Stimulated activated CD8-positive, alpha-beta memory T cell treated with anti-CD3 and anti-CD28 coated beads, Interleukin-7, amount 100 ng/mL, for 4 hours (primary cell): ENCODE results near the gene PTPRG.
"Not testable (repeated sequence)": the region's sequence is repeated elsewhere in the genome, so short reads cannot be mapped to it uniquely, and the experiment has no call there.

Experiments used
- DNase-seq, 2 donors: peaks; one replicate each; pipeline ENCODE4 v3.0.0-alpha.2; 2020; ENCODE audit warnings: low read depth in 2 of 2

PTPRG gene

GRCh38 chr3:61684386-61684785 lies 123.0 kb downstream of the PTPRG start:
- DNase-seq, result no peak

DNA sequence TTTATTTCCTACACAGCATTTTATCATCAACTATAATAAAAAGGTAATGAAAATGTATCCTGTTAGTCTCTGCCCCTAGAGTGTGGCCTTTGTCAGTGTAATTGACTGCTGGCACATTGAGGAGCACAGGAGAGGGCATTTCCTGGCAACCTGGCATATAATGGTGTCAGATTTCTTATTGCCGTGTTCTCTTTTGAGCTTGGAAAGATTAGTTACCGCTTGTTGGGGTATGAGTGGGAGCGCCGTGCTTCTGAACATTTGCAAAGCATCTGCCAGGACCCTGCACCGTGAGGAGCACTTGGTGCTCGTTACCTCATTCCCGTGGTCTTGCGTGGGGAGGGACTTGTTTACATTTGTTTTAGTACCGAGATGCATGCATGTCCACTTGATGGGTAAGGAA lies 124.4 kb downstream of the PTPRG start:
- no peak for DNase-seq

- no peak for DNase-seq
These were observed 124.9 kb downstream of the PTPRG start for GRCh38 chr3:61686228-61686648.

DNA sequence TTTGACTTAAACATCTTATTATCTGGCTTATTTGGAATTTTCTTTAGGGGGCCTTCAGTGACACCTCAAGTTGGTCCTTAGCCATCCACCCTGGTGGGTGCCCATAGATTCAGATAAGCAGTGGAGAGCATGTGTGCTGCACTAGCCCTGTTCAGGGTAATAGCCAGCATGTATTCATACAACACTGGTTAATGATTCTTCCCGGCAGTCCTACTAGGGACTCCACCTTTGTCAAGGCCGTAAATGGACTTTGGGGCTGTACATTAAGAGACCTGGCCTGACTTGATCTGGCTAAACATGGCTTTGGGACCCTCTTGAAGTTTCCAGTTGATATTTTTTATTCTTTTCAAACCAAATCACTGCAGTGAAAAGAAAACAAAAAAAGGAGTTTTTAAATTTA lies 125.8 kb downstream of the PTPRG start:
- no peak for DNase-seq

DNA sequence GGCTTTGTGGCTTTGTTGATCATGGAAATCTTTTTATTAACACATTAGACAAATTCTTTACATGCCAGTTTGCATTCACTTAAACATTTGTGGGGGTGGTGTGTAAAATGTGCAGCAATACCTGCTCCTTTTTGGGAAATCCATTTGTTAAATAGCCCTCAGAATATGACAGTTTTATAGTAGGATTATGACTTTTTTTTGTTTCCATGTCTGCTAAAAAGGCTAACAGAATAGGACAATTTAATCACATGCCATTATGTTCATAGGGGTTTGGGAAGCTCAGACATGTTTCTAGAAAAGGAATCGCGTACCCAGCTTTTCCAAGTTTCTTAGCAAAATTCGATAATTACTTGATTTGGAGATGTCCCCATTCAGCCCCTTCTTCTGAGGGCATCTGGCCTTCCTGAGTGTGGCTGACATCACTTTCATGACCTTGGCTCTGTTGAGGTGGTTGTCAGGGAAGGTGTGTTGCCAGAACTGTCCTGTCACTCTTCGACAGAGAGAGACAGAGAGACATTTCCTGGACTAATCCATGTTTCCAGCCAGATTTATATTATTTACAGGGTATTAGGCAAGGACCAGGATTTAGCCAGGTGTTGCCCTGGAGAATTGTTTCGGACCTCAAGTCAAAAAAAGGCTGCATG lies 126.4 kb downstream of the PTPRG start:
- no peak for DNase-seq

DNA sequence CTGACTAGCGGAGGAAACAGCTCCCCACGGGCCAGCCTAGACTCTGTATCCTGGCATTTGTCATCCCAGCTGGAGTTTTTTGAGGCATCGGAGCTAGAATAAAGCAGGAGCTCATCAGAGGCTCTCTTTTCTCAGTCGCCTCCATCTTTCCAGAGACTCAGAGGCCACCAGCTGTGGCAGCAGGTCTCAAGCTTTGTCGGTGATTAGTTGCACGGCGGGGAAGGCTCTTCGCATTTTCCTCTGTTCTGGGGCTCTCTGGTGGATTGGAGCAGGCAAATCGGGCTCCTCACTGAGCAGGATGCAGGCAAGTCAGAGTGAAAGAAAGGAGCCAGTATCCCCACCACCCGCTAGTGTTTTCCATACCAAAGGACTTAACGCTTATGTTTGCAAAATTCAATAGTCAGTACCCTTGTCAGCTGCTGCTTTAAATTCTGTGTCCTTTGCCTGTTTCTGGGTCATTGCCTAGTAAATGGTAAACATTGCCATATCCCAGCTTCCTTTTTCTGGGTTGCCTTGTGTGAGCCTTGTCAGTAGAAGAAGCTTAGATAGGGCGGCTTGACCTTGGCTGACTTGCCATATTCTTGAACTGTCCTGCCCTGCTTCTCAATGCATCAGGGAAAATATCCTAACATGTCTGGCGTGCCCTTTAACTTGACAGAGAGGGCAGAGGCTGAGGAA lies 127.1 kb downstream of the PTPRG start:
- no peak for DNase-seq

DNA sequence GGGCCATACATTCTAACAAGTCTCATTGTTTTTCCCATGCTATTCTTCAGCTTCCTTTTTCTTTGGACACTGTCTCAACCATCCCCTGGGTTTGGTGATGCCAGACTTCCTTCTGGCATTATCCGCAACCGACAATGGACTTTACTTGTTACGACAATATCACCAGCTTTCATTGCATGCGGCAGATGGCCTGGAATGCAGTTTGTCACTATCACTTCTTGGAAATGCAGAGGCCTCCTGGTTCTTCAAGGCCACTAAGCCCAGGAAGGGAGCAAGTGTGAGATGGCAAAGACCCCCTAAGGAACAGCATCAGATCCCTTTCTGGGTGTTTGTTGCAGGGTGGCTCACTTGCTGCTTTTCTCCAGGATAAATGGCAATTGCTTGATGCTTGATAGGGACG lies 128.6 kb downstream of the PTPRG start:
- no peak for DNase-seq

GRCh38 chr3:61691466-61691865 lies 130.1 kb downstream of the PTPRG start:
- no peak for DNase-seq

DNA sequence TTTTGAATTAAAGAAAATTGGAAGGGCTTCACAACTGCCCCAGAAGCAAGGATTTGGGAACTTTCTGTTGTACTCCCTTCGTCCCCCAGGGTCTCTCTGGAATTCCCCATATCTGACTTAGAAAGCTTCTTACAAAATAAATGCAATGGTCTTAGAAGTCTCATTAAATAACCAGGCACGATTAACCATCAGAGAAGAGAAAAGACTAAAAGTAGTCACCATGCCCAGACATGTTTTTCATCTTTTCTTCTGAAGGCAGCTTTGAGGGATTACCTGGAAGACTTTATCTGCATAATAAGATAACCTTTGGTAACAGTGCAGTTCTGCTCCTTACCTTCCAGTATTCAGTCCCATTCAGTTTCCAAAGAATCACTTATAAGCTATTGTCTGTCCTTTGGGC lies 135.9 kb downstream of the PTPRG start:
- DNase-seq, result no peak

GRCh38 chr3:61698278-61699072 lies 137.1 kb downstream of the PTPRG start:
- not testable (repeated sequence) for DNase-seq

DNA sequence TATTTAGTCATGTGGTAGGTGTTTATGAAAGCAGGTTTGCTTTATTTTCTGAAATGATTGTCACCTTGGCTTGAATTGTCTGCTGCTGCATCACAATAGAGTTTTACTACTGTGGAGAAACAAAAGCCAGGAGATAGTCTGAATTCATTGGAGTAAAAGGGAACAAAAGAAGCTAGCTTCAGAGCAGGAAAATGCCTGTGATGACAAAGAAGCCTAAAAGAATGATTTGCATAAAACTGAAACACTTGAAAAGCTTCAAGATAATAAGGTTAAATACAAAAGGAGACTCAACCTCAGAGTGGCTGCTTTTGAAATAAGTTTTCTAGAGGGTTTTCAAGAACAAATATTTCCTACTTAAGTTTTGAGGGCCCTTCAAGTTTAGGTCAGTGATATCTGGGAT lies 138.3 kb downstream of the PTPRG start:
- DNase-seq, result no peak

DNA sequence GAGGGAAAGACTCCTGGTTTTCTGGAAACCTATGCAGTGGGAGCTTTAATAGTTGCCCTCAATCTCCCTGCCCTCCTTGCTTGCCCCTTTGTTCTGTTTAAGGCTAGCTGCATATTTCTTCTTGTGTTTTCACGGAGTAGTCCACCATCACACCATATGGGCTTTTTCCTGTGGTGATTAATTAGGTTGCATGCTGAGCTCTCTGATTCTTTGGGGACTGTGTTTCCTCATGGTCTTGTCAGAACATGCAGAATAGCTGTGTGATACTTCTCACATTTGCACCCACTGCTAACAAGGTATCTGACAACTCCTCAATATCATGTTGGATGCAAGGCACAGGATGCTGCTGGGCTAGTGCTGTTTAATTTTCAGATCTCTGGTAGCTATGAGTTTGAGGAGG lies 139.6 kb downstream of the PTPRG start:
- DNase-seq, result no peak

DNA sequence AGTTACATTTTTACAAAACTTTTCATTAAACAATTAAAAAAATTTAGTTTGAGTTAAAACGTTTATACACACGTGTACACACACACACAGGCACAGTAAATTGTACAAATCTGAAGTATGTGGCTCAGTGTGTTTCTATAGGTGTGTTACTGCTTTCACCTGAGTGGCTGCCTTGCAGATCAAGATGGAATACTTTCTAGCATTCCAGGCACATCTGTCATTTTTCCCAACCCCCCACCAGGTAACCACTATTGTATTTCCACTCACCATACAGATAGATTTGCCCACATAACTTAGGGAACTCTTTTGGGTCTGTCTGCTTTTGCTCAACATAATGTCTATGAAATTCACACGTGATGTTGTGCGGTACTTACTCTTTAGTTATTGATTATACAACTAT lies 141.1 kb downstream of the PTPRG start:
- no peak for DNase-seq

- no peak for DNase-seq
These were observed 143.4 kb downstream of the PTPRG start for GRCh38 chr3:61704807-61705206.

DNA sequence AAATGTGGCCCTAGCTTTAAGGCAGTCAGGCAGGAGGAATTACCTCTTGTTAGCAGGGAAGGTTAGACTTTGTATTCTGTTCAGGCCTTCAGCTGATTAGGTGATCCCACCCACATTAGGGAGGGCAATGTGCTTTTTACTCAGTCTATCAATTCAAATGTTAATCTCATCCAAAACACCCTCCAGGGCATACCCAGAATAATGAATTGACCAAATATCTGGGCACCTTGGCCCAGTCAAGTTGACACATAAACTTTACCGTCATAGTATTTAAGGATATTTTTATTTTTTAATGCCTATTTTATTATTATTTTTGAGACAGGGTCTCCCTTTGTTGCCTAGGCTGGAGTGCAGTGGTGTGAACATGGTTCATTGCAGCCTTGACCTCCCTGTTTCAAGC lies 146.1 kb downstream of the PTPRG start:
- no peak for DNase-seq

GRCh38 chr3:61710920-61711319 lies 149.5 kb downstream of the PTPRG start:
- not testable (repeated sequence) for DNase-seq

DNA sequence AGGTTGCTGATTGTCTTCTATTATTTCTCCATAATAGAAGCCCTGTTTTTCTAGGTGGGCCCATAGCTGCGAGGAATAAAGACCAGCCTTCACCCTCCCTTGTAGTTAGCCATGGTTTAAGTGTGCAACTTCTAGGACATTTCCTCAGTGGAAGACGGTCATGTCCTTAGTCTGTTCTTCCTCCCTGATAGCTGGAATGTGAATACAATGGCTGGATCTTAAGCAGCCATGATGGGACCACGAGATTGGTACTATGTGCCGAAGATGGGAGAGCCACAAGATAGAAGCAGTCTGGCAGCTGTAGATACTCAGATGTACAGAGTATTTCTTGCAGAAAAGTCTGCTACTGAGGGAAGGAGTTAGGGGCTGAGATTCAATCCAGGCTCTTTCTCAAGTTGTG lies 152.9 kb downstream of the PTPRG start:
- DNase-seq, result no peak

GRCh38 chr3:61715886-61716527 lies 154.6 kb downstream of the PTPRG start:
- no peak for DNase-seq

- not testable (repeated sequence) for DNase-seq
These were observed 155.3 kb downstream of the PTPRG start for GRCh38 chr3:61716693-61717092.

DNA sequence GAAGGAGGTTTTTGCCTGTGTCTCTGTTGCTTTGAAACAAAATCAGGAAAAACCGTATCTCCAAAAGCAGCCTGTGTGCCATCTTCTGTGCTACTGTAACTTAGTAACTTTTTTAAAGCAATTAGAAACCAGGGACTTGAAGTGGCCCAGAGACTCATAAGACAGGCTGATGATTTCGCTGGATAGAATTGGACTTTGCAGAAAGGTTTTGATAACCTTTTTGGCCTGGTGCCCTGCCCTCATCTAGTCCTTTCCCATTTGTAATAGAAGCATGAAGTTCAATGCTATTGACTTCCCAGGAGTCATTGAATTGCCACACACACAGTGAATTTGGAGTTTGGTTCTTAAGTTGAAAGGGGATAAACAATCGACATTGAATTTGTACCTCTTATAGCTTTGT lies 157.2 kb downstream of the PTPRG start:
- no peak for DNase-seq

DNA sequence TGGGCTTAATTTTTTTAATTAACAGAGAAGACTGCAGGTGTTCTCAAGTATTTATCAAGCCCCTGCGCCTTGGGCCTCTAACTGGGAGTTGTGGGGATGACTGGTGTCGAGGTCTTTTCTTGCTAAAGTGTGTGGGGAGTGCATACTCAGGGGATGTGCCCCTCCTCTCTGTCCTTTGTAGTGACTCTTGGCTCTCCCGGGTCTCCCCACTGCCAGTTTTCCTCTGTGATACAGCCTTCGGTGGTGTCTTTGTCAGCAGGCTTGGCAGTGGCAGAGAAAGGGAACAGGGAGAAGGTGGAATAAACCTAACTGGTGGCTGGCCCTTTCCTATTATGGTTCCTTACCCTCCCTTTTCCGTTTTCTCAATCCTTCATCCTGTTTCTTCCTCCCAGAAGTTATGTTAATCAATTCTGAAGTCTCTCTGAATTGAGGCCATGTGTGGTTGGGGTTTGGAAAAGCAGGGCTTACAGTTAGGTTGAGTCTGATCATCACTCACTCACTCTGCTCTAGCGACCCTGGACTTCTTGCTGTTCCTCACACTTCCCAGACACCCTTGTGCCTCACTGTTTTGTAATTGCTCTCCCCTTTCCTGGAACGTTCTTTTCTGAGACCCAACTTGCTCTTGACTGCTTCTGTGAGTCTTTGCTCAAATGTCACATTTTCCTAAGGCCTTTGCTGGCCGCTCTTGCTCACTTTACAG lies 158.1 kb downstream of the PTPRG start:
- DNase-seq, result no peak

GRCh38 chr3:61723038-61723437 lies 161.7 kb downstream of the PTPRG start:
- DNase-seq, result no peak
